Peyer's patch (tissue), 4 donors: ENCODE results near the gene FAM47E. TPM values are rescaled to one million over a fixed set of nuclear protein-coding genes. Genes with fewer than 3 reads are reported as not detected.

Source experiments
- DNase-seq, 3 donors: peaks; one replicate each; pipeline ENCODE4 v3.0.0-alpha.2; 2017 to 2019
- H3K27ac ChIP-seq, 4 donors: fragments of 200-600 bp; sonication (generic); one replicate each; pipeline ENCODE4 v1.5.1; 2016 to 2019
- H3K27me3 ChIP-seq, 2 donors: fragments of 200-600 bp; sonication (generic); one replicate each; pipeline ENCODE4 v1.5.1; 2019
- H3K36me3 ChIP-seq, 3 donors: fragments of 200-600 bp; sonication (generic); one replicate each; pipeline ENCODE4 v1.5.1; 2016 to 2019
- H3K4me1 ChIP-seq, 4 donors: fragments of 200-600 bp; sonication (generic); one replicate each; pipeline ENCODE4 v1.5.1; 2016 to 2019
- H3K4me3 ChIP-seq, 4 donors: fragments of 200-600 bp; sonication (generic); 1 replicate in 3 of 4; 2 replicates in 1 of 4; pipeline ENCODE4 v1.5.1; 2016 to 2019; ENCODE audit warnings: mild to moderate bottlenecking in 1 of 4
- H3K9me3 ChIP-seq, 4 donors: fragments of 200-600 bp; sonication (generic); one replicate each; pipeline ENCODE4 v1.5.1; 2016 to 2019; ENCODE audit warnings: mild to moderate bottlenecking in 1 of 4
- CTCF ChIP-seq, 6 experiments: fragments of 450-650 bp in 4 of 6; fragments of 200-600 bp in 2 of 6; sonication (generic) in 1 of 6; IDR thresholded peaks; one replicate each; pipeline ENCODE4 v1.5.1; 2017 to 2019; ENCODE audit warnings: antibody characterized with exemption in 6 of 6, mild to moderate bottlenecking in 3 of 6, moderate library complexity in 1 of 6
- POLR2A ChIP-seq, 2 donors: fragments of 450-650 bp; IDR thresholded peaks; one replicate each; pipeline ENCODE4 v1.5.1; 2017; ENCODE audit warnings: antibody characterized with exemption in 2 of 2, mild to moderate bottlenecking in 2 of 2, moderate library complexity in 2 of 2
- total RNA-seq, 4 donors: library from RNA; depleted of rRNA; stranded (reverse); fragments of >200 nt; gene quantifications; one replicate each; pipeline ENCODE4 v1.1.0, GENCODE V29; 2016

FAM47E gene
- total RNA-seq, 4 donors from 2014 or later = 0.83 to 13.9 (median 7.6) TPM

GRCh38 chr4:76207549-76207948 lies 44.0 kb upstream of the FAM47E start:
- H3K9me3 ChIP-seq = no peaks in the 10 kb centered on the region
- H3K4me1 ChIP-seq = peaks cover 0 to 71% (median 8%) of the 10 kb centered on the region in 4 donors
- H3K27me3 ChIP-seq = no peaks in the 10 kb centered on the region
- no peak for DNase-seq
- peak overlapping the region in 2 of 4 donors; percentile 98 for H3K27ac ChIP-seq
- H3K4me3 ChIP-seq = no peak overlapping the region
- TF ChIP-seq POLR2A (IDR thresholded peaks at IDR 0.05) (no peak), CTCF (IDR thresholded peaks at IDR 0.05) (no peak)
- peaks cover 0 to 3% (median 0%) of the 10 kb centered on the region in 3 donors for H3K36me3 ChIP-seq

GRCh38 chr4:76208005-76208765 lies 43.3 kb upstream of the FAM47E start:
- peak overlapping the region; percentile 50 to 98 (median 82) for H3K27ac ChIP-seq
- DNase-seq = peak; percentile 30 to 88 (median 77)
- TF ChIP-seq CTCF (IDR thresholded peaks at IDR 0.05) (peak in 1 of 6 experiments; percentile 11), POLR2A (IDR thresholded peaks at IDR 0.05) (peak in 1 of 2 donors; percentile 49)
- no peaks in the 10 kb centered on the region for H3K27me3 ChIP-seq
- peak overlapping the region in 2 of 4 donors; percentile 12 to 23 for H3K4me3 ChIP-seq
- no peaks in the 10 kb centered on the region for H3K9me3 ChIP-seq
- H3K4me1 ChIP-seq = peaks cover 0 to 67% (median 8%) of the 10 kb centered on the region in 4 donors
- H3K36me3 ChIP-seq = peaks cover 0 to 3% (median 0%) of the 10 kb centered on the region in 3 donors

- peaks cover 4 to 72% (median 15%) of the 10 kb centered on the region in 4 donors for H3K4me1 ChIP-seq
- TF ChIP-seq CTCF (IDR thresholded peaks at IDR 0.05) (no peak), POLR2A (IDR thresholded peaks at IDR 0.05) (no peak)
- no peaks in the 10 kb centered on the region for H3K9me3 ChIP-seq
- H3K27me3 ChIP-seq = no peaks in the 10 kb centered on the region
- no peak overlapping the region for H3K4me3 ChIP-seq
- no peak for DNase-seq
- peaks cover 0 to 3% (median 0%) of the 10 kb centered on the region in 3 donors for H3K36me3 ChIP-seq
- peak overlapping the region in 3 of 4 donors; percentile 8 to 98 (median 98) for H3K27ac ChIP-seq
These were observed 41.6 kb upstream of the FAM47E start for GRCh38 chr4:76209881-76210280.

- DNase-seq = no peak
- no peaks in the 10 kb centered on the region for H3K9me3 ChIP-seq
- no peaks in the 10 kb centered on the region for H3K27me3 ChIP-seq
- H3K4me1 ChIP-seq = peaks cover 4 to 74% (median 15%) of the 10 kb centered on the region in 4 donors
- TF ChIP-seq CTCF (IDR thresholded peaks at IDR 0.05) (no peak), POLR2A (IDR thresholded peaks at IDR 0.05) (no peak)
- H3K27ac ChIP-seq = peak overlapping the region; percentile 8 to 98 (median 62)
- H3K4me3 ChIP-seq = peak overlapping the region in 2 of 4 donors; percentile 74 to 75
- H3K36me3 ChIP-seq = peaks cover 0 to 3% (median 0%) of the 10 kb centered on the region in 3 donors
These were observed 41.1 kb upstream of the FAM47E start for GRCh38 chr4:76210452-76210851.

- TF ChIP-seq POLR2A (IDR thresholded peaks at IDR 0.05) (peak in 1 of 2 donors; percentile 15), CTCF (IDR thresholded peaks at IDR 0.05) (no peak)
- H3K36me3 ChIP-seq = peaks cover 0 to 3% (median 0%) of the 10 kb centered on the region in 3 donors
- H3K27ac ChIP-seq = peak overlapping the region; percentile 85 to 98 (median 92)
- no peak for DNase-seq
- no peaks in the 10 kb centered on the region for H3K9me3 ChIP-seq
- H3K4me3 ChIP-seq = peak overlapping the region; percentile 46 to 75 (median 72)
- H3K4me1 ChIP-seq = peaks cover 4 to 74% (median 12%) of the 10 kb centered on the region in 4 donors
- H3K27me3 ChIP-seq = no peaks in the 10 kb centered on the region
These were observed 39.5 kb upstream of the FAM47E start for GRCh38 chr4:76211769-76212708.
